Thoracic aorta (tissue), 2 donors: ENCODE measurements around the gene GDF7. TPM values are rescaled to one million over a fixed set of nuclear protein-coding genes. Genes with fewer than 3 reads are reported as not detected.

Experiments used
- ATAC-seq: fragments of 150-250 bp; one replicate; pipeline ENCODE4 v1.8.0; 2017; ENCODE audit warnings: low read depth; ENCODE audit not compliant: insufficient number of reproducible peaks, low FRiP score
- DNase-seq: peaks from one replicate; pipeline ENCODE4 v3.0.0-alpha.2; 2020; ENCODE audit warnings: low spot score
- H3K27ac ChIP-seq, 2 donors: fragments of 200-600 bp; sonication (generic); 1 replicate in 1 of 2; 2 replicates in 1 of 2; pipeline ENCODE4 v1.5.1; 2016; ENCODE audit warnings: mild to moderate bottlenecking in 2 of 2, moderate library complexity in 2 of 2
- H3K27me3 ChIP-seq: fragments of 200-600 bp; sonication (generic); replicated peaks from 2 replicates; pipeline ENCODE4 v1.6.0; 2016; ENCODE audit warnings: mild to moderate bottlenecking; ENCODE audit not compliant: insufficient read depth
- H3K36me3 ChIP-seq: fragments of 200-600 bp; sonication (generic); one replicate; pipeline ENCODE4 v1.5.1; 2016
- H3K4me1 ChIP-seq, 2 donors: fragments of 200-600 bp; sonication (generic); 1 replicate in 1 of 2; 2 replicates in 1 of 2; pipeline versions ENCODE4 v1.5.1 to v1.6.0; 2016; ENCODE audit warnings: low read depth in 2 of 2, mild to moderate bottlenecking in 1 of 2; ENCODE audit not compliant: control insufficient read depth in 1 of 2
- H3K4me3 ChIP-seq: fragments of 200-600 bp; sonication (generic); 2 replicates; pipeline ENCODE4 v1.5.1; 2016; ENCODE audit warnings: mild to moderate bottlenecking
- H3K9me3 ChIP-seq: fragments of 200-600 bp; sonication (generic); 2 replicates; pipeline ENCODE4 v1.5.1; 2016
- CTCF ChIP-seq: fragments of 200-600 bp; sonication (generic); IDR thresholded peaks from one replicate; pipeline ENCODE4 v1.5.1; 2019; ENCODE audit warnings: antibody characterized with exemption
- total RNA-seq, 2 donors: library from RNA; depleted of rRNA; stranded (reverse); fragments of >200 nt; gene quantifications; one replicate each; pipeline versions ENCODE4 v1.1.0 to v1.2.3, GENCODE V29; 2016

GDF7 gene
- total RNA-seq, 2 donors from 2014 or later = 39.7 to 40.7 TPM

DNA sequence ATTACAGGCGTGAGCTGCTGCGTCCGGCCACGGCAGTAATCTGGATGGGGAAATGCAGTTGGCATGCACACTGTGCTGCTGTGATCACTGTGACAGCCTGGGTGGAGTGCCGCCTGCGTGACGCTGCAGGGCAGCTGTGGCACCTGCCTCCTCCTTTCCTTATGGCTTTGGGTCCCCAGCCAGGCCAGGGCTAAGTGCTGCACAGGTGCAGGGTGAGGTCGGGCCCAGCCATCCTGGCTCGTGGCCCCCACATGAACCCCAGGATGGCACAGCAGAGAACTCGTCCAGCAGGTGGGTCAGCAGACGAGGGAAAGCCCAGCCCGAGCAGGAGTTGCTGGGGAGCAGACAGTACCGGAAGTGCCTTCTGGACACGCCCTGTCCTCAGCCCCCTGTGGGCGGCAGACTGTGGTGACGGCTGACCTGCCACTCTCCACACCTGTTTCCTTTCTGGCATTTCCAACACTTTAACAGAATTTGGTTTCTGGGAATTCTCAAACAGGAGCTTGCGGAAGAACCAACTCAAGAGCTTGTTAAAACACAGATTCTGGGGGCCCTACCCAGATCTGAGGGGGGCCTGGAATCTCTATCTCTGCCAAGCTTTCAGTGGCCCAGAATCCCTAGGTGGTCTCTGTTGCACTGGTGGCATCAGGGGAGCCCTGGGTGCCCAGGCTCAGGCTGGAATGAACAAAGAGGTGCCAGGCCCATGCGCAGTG lies 33.0 kb upstream of the GDF7 start:
- Histone ChIP-seq H3K4me3 (peak overlapping the region; percentile 21), H3K4me1 (peaks cover 38 to 60% of the 10 kb centered on the region in 2 donors), H3K9me3 (no peaks in the 10 kb centered on the region), H3K27ac (peak overlapping the region; percentile 98 to 99), H3K36me3 (peaks cover 13% of the 10 kb centered on the region), H3K27me3 (no peaks in the 10 kb centered on the region)
- DNase-seq (no peak), ATAC-seq (peak; percentile 26)
- no peak for TF ChIP-seq CTCF

DNA sequence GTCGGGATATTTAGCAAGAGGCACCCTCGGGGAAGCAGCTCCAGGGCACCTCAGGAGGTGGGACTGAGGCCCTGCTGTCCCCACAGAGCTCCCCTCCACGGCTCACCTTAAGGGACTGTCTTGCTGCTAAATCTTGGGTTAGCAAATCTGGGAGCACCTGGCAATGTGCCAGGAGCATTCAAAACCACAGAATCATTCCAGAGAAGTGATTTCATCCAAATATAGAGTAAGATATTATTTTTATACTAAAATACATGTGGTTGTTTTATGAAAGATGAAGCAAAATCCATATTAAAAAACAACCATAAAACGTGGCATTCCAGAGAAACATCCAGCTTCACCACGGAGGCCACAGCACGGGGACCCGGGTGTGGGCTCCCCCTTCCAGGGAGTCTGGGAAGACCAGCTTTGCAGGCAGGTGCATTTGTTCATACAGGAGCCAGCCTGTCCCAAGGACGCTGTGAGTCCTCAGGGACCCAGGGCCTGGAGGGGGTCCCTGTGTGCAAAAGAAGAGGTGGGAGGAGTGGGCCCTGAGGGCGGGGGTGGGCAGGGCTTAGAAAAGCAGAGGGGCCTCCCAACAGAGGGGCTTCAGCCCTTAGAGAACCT lies 32.3 kb upstream of the GDF7 start:
- Histone ChIP-seq H3K4me3 (peak overlapping the region; percentile 21), H3K36me3 (peaks cover 13% of the 10 kb centered on the region), H3K4me1 (peaks cover 38 to 66% of the 10 kb centered on the region in 2 donors), H3K27ac (peak overlapping the region; percentile 98 to 99), H3K27me3 (no peaks in the 10 kb centered on the region), H3K9me3 (no peaks in the 10 kb centered on the region)
- no peak for ATAC-seq
- TF ChIP-seq CTCF = no peak
- DNase-seq = no peak

GRCh38 chr2:20635113-20635510 lies 31.8 kb upstream of the GDF7 start:
- no peak for TF ChIP-seq CTCF
- DNase-seq (no peak), ATAC-seq (no peak)
- Histone ChIP-seq H3K9me3 (no peaks in the 10 kb centered on the region), H3K27ac (peak overlapping the region; percentile 98 to 99), H3K4me1 (peaks cover 38 to 67% of the 10 kb centered on the region in 2 donors), H3K36me3 (peaks cover 10% of the 10 kb centered on the region), H3K27me3 (no peaks in the 10 kb centered on the region), H3K4me3 (no peak overlapping the region)

GRCh38 chr2:20635675-20636584 lies 31.0 kb upstream of the GDF7 start:
- peak overlapping the region; percentile 98 to 99 for H3K27ac ChIP-seq
- ATAC-seq (no peak), DNase-seq (no peak)
- TF ChIP-seq CTCF = peak; percentile 88
- peaks cover 15% of the 10 kb centered on the region for H3K36me3 ChIP-seq
- H3K9me3 ChIP-seq = no peaks in the 10 kb centered on the region
- peaks cover 45 to 75% of the 10 kb centered on the region in 2 donors for H3K4me1 ChIP-seq
- no peaks in the 10 kb centered on the region for H3K27me3 ChIP-seq
- H3K4me3 ChIP-seq = peak overlapping the region; percentile 27

DNA sequence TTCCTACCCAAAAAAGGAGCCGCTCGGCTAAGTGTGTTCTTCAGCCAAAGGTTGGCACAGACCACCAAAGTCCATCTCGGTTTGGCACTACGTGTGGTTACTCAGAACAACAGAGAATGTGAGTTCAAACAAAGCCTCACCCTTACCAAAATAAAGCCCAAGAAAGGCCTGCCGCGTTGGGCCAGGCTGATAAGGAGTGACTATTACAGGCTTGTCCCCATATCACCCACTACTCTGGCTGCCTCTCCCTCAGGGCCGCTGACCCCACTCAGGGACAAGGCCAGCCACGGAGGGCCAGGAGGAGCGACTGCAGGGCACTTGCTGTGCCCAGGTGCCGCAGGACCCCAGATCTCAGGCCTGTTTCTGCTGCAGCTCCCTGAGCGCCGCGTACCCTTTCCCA lies 29.8 kb upstream of the GDF7 start:
- Histone ChIP-seq H3K36me3 (peaks cover 15% of the 10 kb centered on the region), H3K4me3 (peak overlapping the region; percentile 31), H3K27me3 (no peaks in the 10 kb centered on the region), H3K4me1 (peaks cover 50 to 86% of the 10 kb centered on the region in 2 donors), H3K27ac (peak overlapping the region; percentile 98 to 99), H3K9me3 (no peaks in the 10 kb centered on the region)
- DNase-seq (no peak), ATAC-seq (peak; percentile 77)
- no peak for TF ChIP-seq CTCF
